HEK293 (cell line): ENCODE measurements around the gene EFNA2.
A peak's percentile ranks its signal among the peaks of the same experiment; 100 is the strongest.

Source experiments
- BCL6B ChIP-seq: fragments of 450-650 bp; formaldehyde crosslinking; IDR thresholded peaks from 2 replicates; pipeline ENCODE4 v1.5.1; 2017; ENCODE audit warnings: missing biosample characterization, missing genetic modification characterization
- EGR2 ChIP-seq: fragments of 450-650 bp; formaldehyde crosslinking; IDR thresholded peaks from 2 replicates; pipeline ENCODE4 v1.5.1; 2016; ENCODE audit warnings: low read depth, missing biosample characterization, missing genetic modification characterization
- FEZF1 ChIP-seq: fragments of 450-650 bp; formaldehyde crosslinking; IDR thresholded peaks from 2 replicates; pipeline ENCODE4 v1.5.1; 2016; ENCODE audit warnings: missing biosample characterization, missing genetic modification characterization
- GLIS1 ChIP-seq: fragments of 450-650 bp; formaldehyde crosslinking; IDR thresholded peaks from 2 replicates; pipeline ENCODE4 v1.5.1; 2016; ENCODE audit warnings: missing biosample characterization, missing genetic modification characterization
- GLIS2 ChIP-seq: fragments of 450-650 bp; formaldehyde crosslinking; IDR thresholded peaks from 2 replicates; pipeline ENCODE4 v1.5.1; 2016; ENCODE audit warnings: missing biosample characterization, missing genetic modification characterization
- KLF7 ChIP-seq: fragments of 450-650 bp; formaldehyde crosslinking; IDR thresholded peaks from 2 replicates; pipeline ENCODE4 v1.5.1; 2016; ENCODE audit warnings: missing biosample characterization, missing genetic modification characterization, borderline replicate concordance
- KLF9 ChIP-seq: fragments of 450-650 bp; formaldehyde crosslinking; IDR thresholded peaks from 2 replicates; pipeline ENCODE4 v1.5.1; 2016; ENCODE audit warnings: missing biosample characterization, missing genetic modification characterization, low read depth
- OVOL3 ChIP-seq: fragments of 450-650 bp; formaldehyde crosslinking; IDR thresholded peaks from 2 replicates; pipeline ENCODE4 v1.5.1; 2016; ENCODE audit warnings: missing biosample characterization, missing genetic modification characterization
- PRDM1 ChIP-seq: fragments of 450-650 bp; formaldehyde crosslinking; IDR thresholded peaks from 2 replicates; pipeline ENCODE4; 2016; ENCODE audit warnings: missing biosample characterization, missing genetic modification characterization
- TRIM28 ChIP-seq: IDR thresholded peaks from 2 replicates; pipeline ENCODE4 v1.6.1; 2011; ENCODE audit warnings: low read length, control low read depth, borderline replicate concordance
- YY1 ChIP-seq: fragments of 450-650 bp; formaldehyde crosslinking; IDR thresholded peaks from 2 replicates; pipeline ENCODE4 v1.5.1; 2018; ENCODE audit warnings: missing biosample characterization, missing genetic modification characterization
- ZBTB10 ChIP-seq: fragments of 450-650 bp; formaldehyde crosslinking; IDR thresholded peaks from 2 replicates; pipeline ENCODE4 v1.5.1; 2016; ENCODE audit warnings: missing biosample characterization, missing genetic modification characterization
- ZFP3 ChIP-seq: fragments of 450-650 bp; formaldehyde crosslinking; IDR thresholded peaks from 2 replicates; pipeline ENCODE4 v1.5.1; 2016; ENCODE audit warnings: low read depth, missing biosample characterization, missing genetic modification characterization
- ZNF146 ChIP-seq: fragments of 450-650 bp; formaldehyde crosslinking; IDR thresholded peaks from 2 replicates; pipeline ENCODE4 v1.5.1; 2016; ENCODE audit warnings: missing biosample characterization, missing genetic modification characterization
- ZNF155 ChIP-seq: fragments of 450-650 bp; formaldehyde crosslinking; IDR thresholded peaks from 2 replicates; pipeline ENCODE4 v1.5.1; 2016; ENCODE audit warnings: missing biosample characterization, missing genetic modification characterization
- ZNF184 ChIP-seq: fragments of 450-650 bp; IDR thresholded peaks from 2 replicates; pipeline ENCODE4 v1.5.1; 2018; ENCODE audit warnings: missing biosample characterization, mild to moderate bottlenecking, missing genetic modification characterization
- ZNF248 ChIP-seq: fragments of 450-650 bp; formaldehyde crosslinking; IDR thresholded peaks from 2 replicates; pipeline ENCODE4 v1.5.1; 2017; ENCODE audit warnings: missing biosample characterization, missing genetic modification characterization
- ZNF324 ChIP-seq: fragments of 450-650 bp; formaldehyde crosslinking; IDR thresholded peaks from 2 replicates; pipeline ENCODE4 v1.5.1; 2016; ENCODE audit warnings: missing biosample characterization, missing genetic modification characterization
- ZNF354C ChIP-seq: fragments of 450-650 bp; formaldehyde crosslinking; IDR thresholded peaks from 2 replicates; pipeline ENCODE4 v1.5.1; 2016; ENCODE audit warnings: missing biosample characterization, missing genetic modification characterization, low read depth, borderline replicate concordance
- ZNF398 ChIP-seq: fragments of 450-650 bp; formaldehyde crosslinking; IDR thresholded peaks from 2 replicates; pipeline ENCODE4 v1.5.1; 2017; ENCODE audit warnings: missing biosample characterization, missing genetic modification characterization
- ZNF558 ChIP-seq: fragments of 450-650 bp; formaldehyde crosslinking; IDR thresholded peaks from 2 replicates; pipeline ENCODE4 v1.5.1; 2016; ENCODE audit warnings: missing biosample characterization, missing genetic modification characterization
- ZNF571 ChIP-seq: fragments of 450-650 bp; formaldehyde crosslinking; IDR thresholded peaks from 2 replicates; pipeline ENCODE4 v1.5.0; 2017; ENCODE audit warnings: missing biosample characterization, missing genetic modification characterization
- ZNF610 ChIP-seq: fragments of 450-650 bp; formaldehyde crosslinking; IDR thresholded peaks from 2 replicates; pipeline ENCODE4 v1.5.1; 2016; ENCODE audit warnings: missing biosample characterization, missing genetic modification characterization, borderline replicate concordance
- ZNF626 ChIP-seq: fragments of 450-650 bp; sonication (Bioruptor Pico); formaldehyde crosslinking; IDR thresholded peaks from 2 replicates; pipeline ENCODE4 v1.5.1; 2018; ENCODE audit warnings: missing biosample characterization, missing genetic modification characterization, inconsistent platforms
- ZNF707 ChIP-seq: fragments of 450-650 bp; formaldehyde crosslinking; IDR thresholded peaks from 2 replicates; pipeline ENCODE4 v1.5.1; 2016; ENCODE audit warnings: missing biosample characterization, missing genetic modification characterization
- ZNF785 ChIP-seq: fragments of 450-650 bp; formaldehyde crosslinking; IDR thresholded peaks from 2 replicates; pipeline ENCODE4 v1.5.1; 2016; ENCODE audit warnings: missing biosample characterization, missing genetic modification characterization
- ZNF843 ChIP-seq: fragments of 450-650 bp; formaldehyde crosslinking; IDR thresholded peaks from 2 replicates; pipeline ENCODE4 v1.5.1; 2016; ENCODE audit warnings: missing biosample characterization, missing genetic modification characterization
- ZSCAN16 ChIP-seq: fragments of 450-650 bp; formaldehyde crosslinking; IDR thresholded peaks from 2 replicates; pipeline ENCODE4 v1.5.1; 2016; ENCODE audit warnings: missing biosample characterization, missing genetic modification characterization
- ZXDB ChIP-seq: fragments of 450-650 bp; formaldehyde crosslinking; IDR thresholded peaks from 2 replicates; pipeline ENCODE4 v1.5.1; 2016; ENCODE audit warnings: missing biosample characterization, missing genetic modification characterization
- TF ChIP-seq, protein P1 (sequence below): fragments of 450-650 bp; formaldehyde crosslinking; IDR thresholded peaks from 2 replicates; pipeline ENCODE4 v1.5.1; 2016; ENCODE audit warnings: missing biosample characterization, missing genetic modification characterization
- TF ChIP-seq, protein P2 (sequence below): fragments of 450-650 bp; formaldehyde crosslinking; IDR thresholded peaks from 2 replicates; pipeline ENCODE4 v1.5.1; 2016; ENCODE audit warnings: missing biosample characterization, missing genetic modification characterization
- TF ChIP-seq, protein P3 (sequence below): sonication (generic); formaldehyde crosslinking; IDR thresholded peaks from 2 replicates; pipeline ENCODE4 v1.8.1; 2022; ENCODE audit warnings: mild to moderate bottlenecking, moderate library complexity, missing genetic modification reagents

The EFNA2 gene

DNA sequence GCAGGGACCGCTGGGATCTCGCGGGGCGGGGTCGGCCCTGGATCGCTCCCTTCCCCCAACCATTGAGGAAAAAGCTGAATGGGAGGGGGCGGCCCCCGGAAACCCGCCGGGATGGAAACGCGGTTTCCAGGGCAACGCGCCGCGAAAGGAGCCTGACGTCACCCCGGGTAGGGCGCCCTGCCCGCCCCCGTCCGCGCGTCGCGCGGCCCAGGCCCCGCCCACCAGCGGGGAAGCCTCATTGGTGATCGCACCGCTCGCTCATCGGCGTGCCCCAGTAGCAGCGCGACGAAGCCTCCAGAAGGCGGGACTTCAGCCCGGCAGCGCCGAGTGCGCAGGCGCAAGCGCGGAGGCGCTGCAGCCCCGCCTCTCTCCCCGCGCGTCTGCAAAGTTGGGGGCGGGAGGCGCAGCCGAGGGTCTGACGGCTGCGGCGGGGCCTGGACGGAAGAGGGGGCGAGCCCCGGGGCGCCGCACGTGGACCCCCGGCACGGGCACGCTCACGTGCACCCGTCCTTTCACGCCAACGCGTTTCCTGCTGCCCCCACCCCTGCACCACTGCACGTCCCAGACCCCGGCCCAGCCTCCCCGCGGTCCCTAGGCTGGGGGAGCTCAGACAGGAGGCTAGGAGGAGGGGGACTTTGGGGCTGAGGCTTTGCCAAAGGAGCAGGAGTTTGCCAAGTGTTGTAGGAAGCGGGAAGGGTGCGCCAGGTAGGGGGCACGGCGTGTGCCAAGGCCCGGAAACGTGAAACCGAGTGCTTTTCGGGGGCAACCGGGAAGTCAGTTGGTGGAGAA lies 24.7 kb upstream of the EFNA2 start (continued):
- TF ChIP-seq ZNF843 (tag by site-specific recombination) (no peak), ZNF707 (tag by site-specific recombination) (no peak), YY1 (tag by site-specific recombination) (no peak), GLIS1 (tag by site-specific recombination) (0 out of 2 replicates have a peak, but pooled peaks have one; percentile 7), GLIS2 (tag by site-specific recombination) (peak; percentile 85), ZSCAN16 (no peak), FEZF1 (tag by site-specific recombination) (no peak), ZFP3 (peak; percentile 80; the same call in 1 of the 2 replicates), TRIM28 (no peak), ZNF146 (tag by site-specific recombination) (no peak), BCL6B (no peak), KLF7 (tag by site-specific recombination) (no peak; the same call in 1 of the 2 replicates), ZNF626 (no peak), ZNF248 (tag by site-specific recombination) (no peak), ZNF571 (tag by site-specific recombination) (no peak), ZNF354C (tag by site-specific recombination) (no peak), ZNF184 (tag by site-specific recombination) (no peak), EGR2 (tag by site-specific recombination) (peak; percentile 82), ZBTB10 (peak; percentile 76), ZXDB (tag by site-specific recombination) (no peak), ZNF558 (tag by site-specific recombination) (no peak), KLF9 (tag by site-specific recombination) (peak; percentile 89), ZNF324 (tag by site-specific recombination) (no peak), ZNF610 (tag by site-specific recombination) (no peak), ZNF785 (tag by site-specific recombination) (no peak), OVOL3 (tag by site-specific recombination) (no peak), ZNF398 (peak; percentile 87), ZNF155 (tag by site-specific recombination) (no peak), PRDM1 (no peak)
- TF ChIP-seq, protein P1, sequence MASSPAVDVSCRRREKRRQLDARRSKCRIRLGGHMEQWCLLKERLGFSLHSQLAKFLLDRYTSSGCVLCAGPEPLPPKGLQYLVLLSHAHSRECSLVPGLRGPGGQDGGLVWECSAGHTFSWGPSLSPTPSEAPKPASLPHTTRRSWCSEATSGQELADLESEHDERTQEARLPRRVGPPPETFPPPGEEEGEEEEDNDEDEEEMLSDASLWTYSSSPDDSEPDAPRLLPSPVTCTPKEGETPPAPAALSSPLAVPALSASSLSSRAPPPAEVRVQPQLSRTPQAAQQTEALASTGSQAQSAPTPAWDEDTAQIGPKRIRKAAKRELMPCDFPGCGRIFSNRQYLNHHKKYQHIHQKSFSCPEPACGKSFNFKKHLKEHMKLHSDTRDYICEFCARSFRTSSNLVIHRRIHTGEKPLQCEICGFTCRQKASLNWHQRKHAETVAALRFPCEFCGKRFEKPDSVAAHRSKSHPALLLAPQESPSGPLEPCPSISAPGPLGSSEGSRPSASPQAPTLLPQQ (tag by site-specific recombination), result peak; percentile 36; the same call in 1 of the 2 replicates
- TF ChIP-seq, protein P2, sequence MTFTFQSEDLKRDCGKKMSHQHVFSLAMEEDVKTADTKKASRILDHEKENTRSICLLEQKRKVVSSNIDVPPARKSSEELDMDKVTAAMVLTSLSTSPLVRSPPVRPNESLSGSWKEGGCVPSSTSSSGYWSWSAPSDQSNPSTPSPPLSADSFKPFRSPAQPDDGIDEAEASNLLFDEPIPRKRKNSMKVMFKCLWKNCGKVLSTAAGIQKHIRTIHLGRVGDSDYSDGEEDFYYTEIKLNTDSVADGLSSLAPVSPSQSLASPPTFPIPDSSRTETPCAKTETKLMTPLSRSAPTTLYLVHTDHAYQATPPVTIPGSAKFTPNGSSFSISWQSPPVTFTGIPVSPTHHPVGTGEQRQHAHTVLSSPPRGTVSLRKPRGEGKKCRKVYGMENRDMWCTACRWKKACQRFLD (tag by site-specific recombination), result no peak
- TF ChIP-seq, protein P3, sequence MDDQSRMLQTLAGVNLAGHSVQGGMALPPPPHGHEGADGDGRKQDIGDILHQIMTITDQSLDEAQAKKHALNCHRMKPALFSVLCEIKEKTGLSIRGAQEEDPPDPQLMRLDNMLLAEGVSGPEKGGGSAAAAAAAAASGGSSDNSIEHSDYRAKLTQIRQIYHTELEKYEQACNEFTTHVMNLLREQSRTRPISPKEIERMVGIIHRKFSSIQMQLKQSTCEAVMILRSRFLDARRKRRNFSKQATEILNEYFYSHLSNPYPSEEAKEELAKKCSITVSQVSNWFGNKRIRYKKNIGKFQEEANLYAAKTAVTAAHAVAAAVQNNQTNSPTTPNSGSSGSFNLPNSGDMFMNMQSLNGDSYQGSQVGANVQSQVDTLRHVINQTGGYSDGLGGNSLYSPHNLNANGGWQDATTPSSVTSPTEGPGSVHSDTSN (CRISPR knock-in tag), result peak; percentile 98
